Duodenal mucosa (tissue), 2 donors: Measurements from ENCODE around the gene STX3.
A peak's percentile ranks its signal among the peaks of the same experiment; 100 is the strongest.
"Not testable (repeated sequence)": the region's sequence is repeated elsewhere in the genome, so short reads cannot be mapped to it uniquely, and the experiment has no call there.

Experiments
- H3K27ac ChIP-seq: one replicate; pipeline ENCODE4 v1.7.0; 2013; ENCODE audit warnings: low read depth, low read length
- H3K27me3 ChIP-seq, 2 donors: one replicate each; pipeline ENCODE4 v1.7.0; 2013; ENCODE audit warnings: low read length in 2 of 2, control low read depth in 1 of 2; ENCODE audit not compliant: insufficient read depth in 2 of 2, control insufficient read depth in 1 of 2
- H3K36me3 ChIP-seq, 2 donors: one replicate each; pipeline ENCODE4 v1.7.0; 2013; ENCODE audit warnings: low read length in 2 of 2, control low read depth in 1 of 2; ENCODE audit not compliant: insufficient read depth in 2 of 2, control insufficient read depth in 1 of 2
- H3K4me1 ChIP-seq, 2 donors: one replicate each; pipeline ENCODE4 v1.7.0; 2013; ENCODE audit warnings: low read length in 2 of 2, control low read depth in 1 of 2; ENCODE audit not compliant: insufficient read depth in 2 of 2, control insufficient read depth in 1 of 2
- H3K4me3 ChIP-seq, 2 donors: one replicate each; pipeline ENCODE4 v1.7.0; 2013; ENCODE audit warnings: low read length in 2 of 2, low read depth in 1 of 2
- H3K9ac ChIP-seq, 2 donors: one replicate each; pipeline ENCODE4 v1.7.0; 2013; ENCODE audit warnings: low read length in 2 of 2, low read depth in 1 of 2
- H3K9me3 ChIP-seq, 2 donors: one replicate each; pipeline ENCODE4 v1.7.0; 2013; ENCODE audit warnings: low read length in 2 of 2, control low read depth in 1 of 2; ENCODE audit not compliant: control insufficient read depth in 1 of 2

Gene STX3

DNA sequence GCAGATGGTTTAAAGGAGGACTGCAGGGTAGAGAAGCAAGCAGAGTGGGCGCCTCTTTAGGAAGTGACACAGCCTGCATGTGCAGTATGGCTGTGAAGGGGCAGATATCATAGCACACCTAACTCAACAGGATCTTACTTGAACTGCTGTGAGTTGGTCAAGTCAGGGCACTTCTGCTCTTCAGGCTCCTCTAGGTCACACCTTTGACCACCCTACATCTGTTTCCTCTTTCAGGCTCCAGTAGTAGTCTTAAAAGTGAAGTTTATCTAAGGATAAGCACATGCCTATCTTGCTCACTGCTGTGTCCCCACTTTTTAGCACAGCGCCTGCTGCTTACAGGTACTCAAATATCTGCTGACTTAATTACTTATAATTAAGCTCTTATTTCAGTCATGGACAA lies 48.9 kb downstream of the STX3 start:
- no peaks in the 10 kb centered on the region for H3K27me3 ChIP-seq
- no peak overlapping the region for H3K27ac ChIP-seq
- no peaks in the 10 kb centered on the region for H3K9me3 ChIP-seq
- H3K4me3 ChIP-seq, result no peak overlapping the region
- H3K4me1 ChIP-seq, result peaks cover 16 to 34% of the 10 kb centered on the region in 2 donors
- H3K36me3 ChIP-seq, result peaks cover 32 to 49% of the 10 kb centered on the region in 2 donors
- no peak overlapping the region for H3K9ac ChIP-seq

DNA sequence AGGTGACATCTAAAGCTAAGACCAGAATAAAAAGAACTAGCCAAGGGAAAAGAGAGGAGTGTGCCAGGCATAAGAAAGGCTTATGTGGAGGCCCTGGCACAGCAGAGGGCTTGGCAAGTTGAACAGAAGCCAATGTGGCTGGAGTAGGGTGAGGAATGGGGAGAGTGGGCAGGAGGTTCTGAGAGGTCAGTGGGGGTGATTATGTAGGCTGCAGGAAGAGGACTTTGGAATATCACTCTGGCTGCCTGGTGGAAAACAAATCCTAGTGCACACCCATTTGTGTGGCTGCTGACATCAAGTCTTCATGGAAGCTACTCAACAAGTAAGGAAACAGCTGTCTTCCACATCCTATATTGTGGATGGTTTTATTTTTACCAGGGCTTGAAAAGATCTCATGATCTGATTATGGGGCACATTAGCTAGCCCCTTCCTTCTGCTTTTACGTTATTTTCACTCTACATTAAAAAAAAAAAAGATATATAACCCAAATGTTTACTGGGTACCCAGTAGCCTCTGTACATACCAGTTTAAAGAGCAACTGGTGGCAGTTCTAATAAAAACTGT lies 52.0 kb downstream of the STX3 start:
- Histone ChIP-seq H3K9me3 (no peaks in the 10 kb centered on the region), H3K27ac (no peak overlapping the region), H3K4me3 (no peak overlapping the region), H3K27me3 (no peaks in the 10 kb centered on the region), H3K9ac (no peak overlapping the region), H3K4me1 (peaks cover 5 to 17% of the 10 kb centered on the region in 2 donors), H3K36me3 (peaks cover 28 to 49% of the 10 kb centered on the region in 2 donors)

DNA sequence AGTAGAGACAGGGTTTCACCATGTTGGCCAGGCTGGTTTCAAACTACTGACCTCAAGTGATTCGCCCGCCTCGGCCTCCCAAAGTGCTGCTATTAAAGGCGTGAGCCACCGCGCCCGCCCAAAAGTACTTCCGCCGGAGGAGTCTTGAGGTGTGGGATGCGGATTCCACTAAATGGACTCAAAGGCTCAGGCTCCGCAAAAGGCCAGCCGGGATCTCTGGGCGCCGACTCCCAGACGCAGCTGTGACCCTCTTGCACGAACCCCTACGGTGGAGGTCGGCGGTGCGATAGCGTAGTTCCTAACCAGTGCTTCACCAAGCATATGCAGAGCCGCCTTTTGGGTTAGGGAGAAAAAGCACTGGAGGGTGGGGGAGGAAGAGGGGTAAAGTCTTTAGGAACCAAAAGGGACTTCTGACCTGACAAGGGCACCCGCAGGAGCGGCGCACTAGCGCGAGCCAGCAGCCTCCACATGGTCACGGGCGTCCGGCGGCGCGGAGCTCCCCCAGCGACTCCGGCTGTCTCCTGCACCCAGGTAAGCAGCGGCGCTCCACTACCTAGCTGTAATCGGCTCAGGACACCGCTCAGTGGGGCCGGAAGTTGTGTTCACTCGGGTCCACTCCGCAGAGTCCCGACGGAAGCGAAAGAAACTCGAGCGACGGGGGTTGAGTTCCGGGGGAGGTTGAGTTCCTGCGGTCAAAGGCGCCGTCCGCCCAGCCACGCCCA lies 55.2 kb downstream of the STX3 start, which contains the start of gene MRPL16:
Gene MRPL16 (minus strand): TSS at position 590 of the 722 bp plus-strand sequence. CDS start 120 bp downstream, at position 470.
- Histone ChIP-seq H3K36me3 (peaks cover 17 to 29% of the 10 kb centered on the region in 2 donors), H3K9me3 (no peaks in the 10 kb centered on the region), H3K27me3 (no peaks in the 10 kb centered on the region), H3K4me3 (peak within 1 kb of the TSS; percentile 80 to 96), H3K4me1 (peaks cover 5 to 17% of the 10 kb centered on the region in 2 donors), H3K9ac (peak within 1 kb of the TSS; percentile 74 to 98), H3K27ac (peak within 1 kb of the TSS; percentile 26)

DNA sequence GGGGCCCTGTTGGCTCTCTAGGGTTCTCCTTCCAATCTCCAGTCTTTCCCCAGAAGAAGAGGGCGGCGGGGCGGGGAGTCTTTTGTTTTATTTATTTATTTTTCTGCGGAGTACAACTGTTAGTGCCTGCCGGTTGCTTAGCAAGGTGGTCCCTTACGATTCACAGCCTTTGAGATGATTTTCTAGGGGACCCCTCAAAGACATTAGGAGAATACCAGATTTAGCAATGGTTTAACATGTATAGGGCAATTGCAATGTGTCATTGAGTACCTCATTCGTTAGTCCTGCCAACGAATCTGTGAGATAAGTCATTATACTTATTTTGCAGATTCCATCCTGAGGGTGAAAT lies 55.7 kb downstream of the STX3 start:
- no peaks in the 10 kb centered on the region for H3K27me3 ChIP-seq
- H3K4me3 ChIP-seq, result peak overlapping the region; percentile 80 to 96
- H3K4me1 ChIP-seq, result peaks cover 5 to 17% of the 10 kb centered on the region in 2 donors
- no peak overlapping the region for H3K27ac ChIP-seq
- H3K9me3 ChIP-seq, result no peaks in the 10 kb centered on the region
- peaks cover 13 to 24% of the 10 kb centered on the region in 2 donors for H3K36me3 ChIP-seq
- no peak overlapping the region for H3K9ac ChIP-seq

DNA sequence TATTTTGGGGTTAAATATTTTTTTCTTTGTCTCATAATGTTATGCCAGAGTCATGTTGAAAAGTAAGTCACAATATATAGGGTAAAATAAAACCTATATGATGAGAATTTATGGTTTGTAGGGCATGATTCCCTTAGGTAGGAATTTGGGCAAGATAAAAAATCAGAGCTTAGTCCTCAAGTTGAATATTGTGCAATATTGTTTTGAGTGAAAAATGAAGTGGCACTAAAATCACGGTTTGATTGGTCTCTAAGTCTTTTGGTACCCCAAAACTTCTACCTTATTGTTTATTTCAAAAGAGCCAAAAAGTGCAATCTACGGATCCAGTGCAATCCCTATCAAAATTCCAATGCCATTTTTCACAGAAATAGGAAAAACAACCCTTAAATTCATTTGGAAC lies 57.0 kb downstream of the STX3 start:
- Histone ChIP-seq H3K36me3 (peaks cover 6 to 11% of the 10 kb centered on the region in 2 donors), H3K9me3 (no peaks in the 10 kb centered on the region), H3K9ac (no peak overlapping the region), H3K4me3 (no peak overlapping the region), H3K4me1 (peaks cover 5 to 13% of the 10 kb centered on the region in 2 donors), H3K27me3 (no peaks in the 10 kb centered on the region), H3K27ac (no peak overlapping the region)

DNA sequence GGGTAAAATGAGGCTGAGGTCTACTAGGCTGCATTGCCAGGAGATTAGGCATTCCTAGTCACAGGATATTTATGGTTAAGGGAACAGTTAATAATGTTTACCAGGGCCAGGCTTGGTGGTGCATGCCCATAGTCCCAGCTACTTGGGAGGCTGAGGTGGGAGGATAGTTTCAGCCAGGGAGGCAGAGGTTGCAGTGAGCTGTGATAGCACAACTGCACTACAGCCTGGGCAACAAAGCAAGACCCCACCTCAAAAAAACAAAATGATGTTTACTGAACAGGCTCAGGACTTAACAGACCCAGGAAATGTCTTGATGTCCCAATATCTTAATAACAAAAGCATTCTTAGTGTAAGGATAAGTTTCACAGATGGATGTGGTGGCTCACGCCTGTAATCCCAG lies 58.2 kb downstream of the STX3 start:
- H3K36me3 ChIP-seq, result peaks cover 0 to 3% of the 10 kb centered on the region in 2 donors
- no peaks in the 10 kb centered on the region for H3K27me3 ChIP-seq
- no peak overlapping the region for H3K9ac ChIP-seq
- no peak overlapping the region for H3K27ac ChIP-seq
- no peaks in the 10 kb centered on the region for H3K9me3 ChIP-seq
- H3K4me3 ChIP-seq, result no peak overlapping the region
- peaks cover 5% of the 10 kb centered on the region in 2 donors for H3K4me1 ChIP-seq

DNA sequence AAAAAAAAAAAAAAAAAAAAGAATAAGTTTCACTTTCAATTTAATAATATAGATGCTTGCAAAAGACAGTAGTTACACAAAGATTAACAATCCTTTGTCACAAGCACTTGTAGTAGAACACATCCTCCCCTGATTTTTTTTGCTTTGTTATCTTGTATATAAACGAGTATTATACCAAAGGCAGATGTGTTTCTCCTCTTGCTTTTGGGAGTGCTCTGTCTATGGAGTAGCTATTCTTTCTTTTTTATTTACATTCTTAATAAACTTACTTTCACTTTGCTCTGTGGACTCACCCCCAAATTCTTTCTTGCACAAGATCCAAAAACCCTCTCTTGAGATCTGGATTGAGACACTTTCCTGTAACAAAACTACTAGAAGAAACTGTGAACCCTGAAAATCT lies 58.8 kb downstream of the STX3 start:
- H3K4me1 ChIP-seq, result peaks cover 5% of the 10 kb centered on the region in 2 donors
- no peaks in the 10 kb centered on the region for H3K9me3 ChIP-seq
- H3K4me3 ChIP-seq, result no peak overlapping the region
- H3K9ac ChIP-seq, result no peak overlapping the region
- no peaks in the 10 kb centered on the region for H3K27me3 ChIP-seq
- H3K36me3 ChIP-seq, result no peaks in the 10 kb centered on the region
- H3K27ac ChIP-seq, result no peak overlapping the region

DNA sequence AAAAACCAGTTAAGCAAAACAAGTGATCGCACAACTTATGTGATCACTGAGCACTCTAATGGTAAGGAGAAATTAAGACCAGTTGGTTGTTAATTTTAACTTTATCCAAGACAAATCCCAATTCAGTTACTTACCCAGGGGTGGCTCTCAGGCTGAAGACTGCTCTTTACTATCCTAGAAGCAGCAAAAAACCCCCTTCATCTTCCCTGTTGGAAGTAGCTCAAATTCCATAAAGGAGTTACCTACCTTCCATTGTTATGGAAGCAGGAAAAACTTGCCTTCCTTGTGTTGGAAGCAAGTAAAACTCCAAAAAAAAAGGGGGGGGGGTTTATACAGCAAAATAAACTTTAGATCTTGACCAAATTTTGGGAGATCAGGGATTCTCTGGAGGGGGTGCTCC lies 60.6 kb downstream of the STX3 start:
- no peak overlapping the region for H3K27ac ChIP-seq
- no peaks in the 10 kb centered on the region for H3K27me3 ChIP-seq
- H3K4me1 ChIP-seq, result peaks cover 0 to 4% of the 10 kb centered on the region in 2 donors
- H3K9ac ChIP-seq, result no peak overlapping the region
- H3K4me3 ChIP-seq, result no peak overlapping the region
- no peaks in the 10 kb centered on the region for H3K36me3 ChIP-seq
- H3K9me3 ChIP-seq, result no peaks in the 10 kb centered on the region

DNA sequence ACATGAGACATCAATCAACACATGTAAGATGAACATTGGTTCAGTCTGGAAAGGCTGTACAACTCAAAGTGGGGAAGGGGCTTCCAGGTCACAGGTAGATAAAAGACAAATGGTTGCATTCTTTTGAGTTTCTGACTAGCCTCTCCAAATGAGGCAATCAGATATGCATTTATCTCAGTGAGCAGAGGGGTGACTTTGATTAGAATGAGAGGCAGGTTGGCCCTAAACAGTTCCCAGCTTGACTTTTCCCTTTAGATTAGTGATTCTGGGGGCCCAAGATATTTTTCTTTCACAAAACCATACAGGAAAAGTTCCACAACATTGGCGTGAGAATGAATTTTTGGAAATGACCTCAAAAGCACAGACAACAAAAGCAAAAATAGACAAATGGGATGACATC lies 61.3 kb downstream of the STX3 start:
- H3K27ac ChIP-seq, H3K9me3 ChIP-seq, H3K9ac ChIP-seq, H3K4me1 ChIP-seq, H3K36me3 ChIP-seq, H3K4me3 ChIP-seq, H3K27me3 ChIP-seq: not testable (repeated sequence)

DNA sequence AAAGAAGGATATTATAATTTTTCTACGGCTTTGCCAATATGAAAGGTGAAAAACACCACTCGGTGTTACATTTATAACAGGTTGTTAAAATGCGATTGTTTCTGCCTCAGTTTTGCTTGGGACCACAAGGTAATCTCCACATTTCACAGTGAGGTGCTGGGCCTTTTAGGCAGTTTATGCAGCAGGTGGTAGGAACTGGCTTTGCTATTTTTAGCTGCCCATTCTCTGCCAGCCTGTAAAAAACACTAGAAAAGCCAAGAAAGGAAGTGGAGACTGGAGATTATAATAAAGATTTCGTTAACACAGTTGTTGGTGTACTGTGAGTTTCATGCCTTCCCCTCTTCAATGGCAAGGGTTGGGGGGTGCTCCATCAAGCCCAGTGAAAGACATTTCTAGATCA lies 63.4 kb downstream of the STX3 start:
- no peaks in the 10 kb centered on the region for H3K9me3 ChIP-seq
- no peak overlapping the region for H3K27ac ChIP-seq
- H3K4me3 ChIP-seq, result no peak overlapping the region
- H3K9ac ChIP-seq, result no peak overlapping the region
- H3K4me1 ChIP-seq, result no peaks in the 10 kb centered on the region
- no peaks in the 10 kb centered on the region for H3K27me3 ChIP-seq
- H3K36me3 ChIP-seq, result no peaks in the 10 kb centered on the region
